Panc1 (cell line): ENCODE data around the gene TDRKH. TPM values are rescaled to one million over a fixed set of nuclear protein-coding genes. Genes with fewer than 3 reads are reported as not detected.

Experiments used
- ATAC-seq: fragments of 200-7000 bp; cut with Tn5 transposase; 2 replicates; pipeline ENCODE4 v1.9.1; 2020; ENCODE audit warnings: mild to moderate bottlenecking, moderate library complexity
- BruUV-seq: library from RNA; stranded (reverse); fragments of 400-500 nt; replicated peaks from 2 replicates; lab custom pipeline; 2021; lab: Mats Ljungman, UMichigan
- CTCF ChIA-PET: fragments of 300-600 bp; sonication (Branson Sonifier 250); formaldehyde crosslinking; loops from one replicate; lab custom pipeline; 2022; ENCODE audit warnings: antibody characterized with exemption; lab: Charles Lee
- POLR2A ChIA-PET: fragments of 300-600 bp; sonication (Branson Sonifier 250); formaldehyde crosslinking; loops from one replicate; lab custom pipeline; 2022; ENCODE audit warnings: antibody characterized with exemption; lab: Charles Lee
- DNase-seq: peaks from one replicate; pipeline ENCODE4 v3.0.0-alpha.2; 2010; ENCODE audit warnings: low read depth, low spot score
- H3K27ac ChIP-seq: 2 replicates; pipeline ENCODE4 v1.5.1; 2011; ENCODE audit warnings: mild to moderate bottlenecking, low read length, inconsistent platforms
- H3K27me3 ChIP-seq: fragments of 200-500 bp; sonication (Bioruptor generic); 2 replicates; pipeline ENCODE4 v1.6.0; 2014; ENCODE audit warnings: low read length, inconsistent platforms; ENCODE audit not compliant: control insufficient read depth, insufficient read depth
- H3K36me3 ChIP-seq: fragments of 200-500 bp; sonication (Bioruptor generic); 2 replicates; pipeline ENCODE4 v1.5.1; 2014; ENCODE audit warnings: inconsistent platforms, mild to moderate bottlenecking, low read length, moderate library complexity; ENCODE audit not compliant: control insufficient read depth, insufficient read depth
- H3K4me1 ChIP-seq: 2 replicates; pipeline ENCODE4 v1.5.1; 2011; ENCODE audit warnings: inconsistent platforms, mild to moderate bottlenecking, low read length, moderate library complexity; ENCODE audit not compliant: control insufficient read depth, insufficient read depth
- H3K4me3 ChIP-seq, 2 experiments: 2 replicates each; pipeline ENCODE4 v1.5.1; 2011 to 2012; ENCODE audit warnings: low read depth in 2 of 2, low read length in 2 of 2, mild to moderate bottlenecking in 2 of 2, inconsistent platforms in 1 of 2, moderate library complexity in 1 of 2
- H3K9me3 ChIP-seq: fragments of 200-500 bp; sonication (Bioruptor generic); 2 replicates; pipeline ENCODE4 v1.5.1; 2014; ENCODE audit warnings: low read depth, mild to moderate bottlenecking, inconsistent platforms, low read length, moderate library complexity; ENCODE audit not compliant: control insufficient read depth, insufficient read depth
- POLR2AphosphoS5 ChIP-seq: IDR thresholded peaks from 2 replicates; pipeline ENCODE4 v1.6.1; 2012; ENCODE audit warnings: mild to moderate bottlenecking, low read depth, low read length, moderate library complexity
- SIN3A ChIP-seq: IDR thresholded peaks from 2 replicates; pipeline ENCODE4 v1.6.1; 2012; ENCODE audit warnings: low read depth, mild to moderate bottlenecking, low read length, moderate library complexity, borderline replicate concordance; ENCODE audit not compliant: insufficient read depth
- TCF7L2 ChIP-seq: IDR thresholded peaks from 2 replicates; pipeline ENCODE4 v1.6.1; 2011; ENCODE audit warnings: mild to moderate bottlenecking, low read depth, low read length, inconsistent platforms
- in situ Hi-C: cut with HindIII; loops from 2 replicates; pipeline ENCODE4 v1.10.0; 2016; ENCODE audit warnings: low sequenced_read_pairs, low pct_unique_long_range_greater_than_20kb
- intact Hi-C: fragments of 100-400 bp; cut with micrococcal nuclease; formaldehyde crosslinking; loops from one replicate; pipeline ENCODE4 v1.10.0; 2022; ENCODE audit not compliant: unreplicated experiment
- total RNA-seq: library from RNA; stranded (reverse); gene quantifications from one replicate; pipeline ENCODE4 v1.2.1, GENCODE V29; 2021; ENCODE audit not compliant: unreplicated experiment
- TF ChIP-seq, protein P1 (sequence below): fragments of 450-650 bp; IDR thresholded peaks from 2 replicates; pipeline ENCODE4 v1.5.1; 2017; ENCODE audit warnings: mild to moderate bottlenecking
- TF ChIP-seq, protein P2 (sequence below), 2 experiments: IDR thresholded peaks; 2 replicates each; pipeline ENCODE4 v1.6.1; 2011 to 2012; ENCODE audit warnings: low read depth in 2 of 2, control low read depth in 1 of 2, low read length in 1 of 2, mild to moderate bottlenecking in 1 of 2, moderate library complexity in 1 of 2; ENCODE audit not compliant: insufficient read depth in 1 of 2

TDRKH gene
- total RNA-seq, 1 experiment from 2014 or later = 33.6 TPM

DNA sequence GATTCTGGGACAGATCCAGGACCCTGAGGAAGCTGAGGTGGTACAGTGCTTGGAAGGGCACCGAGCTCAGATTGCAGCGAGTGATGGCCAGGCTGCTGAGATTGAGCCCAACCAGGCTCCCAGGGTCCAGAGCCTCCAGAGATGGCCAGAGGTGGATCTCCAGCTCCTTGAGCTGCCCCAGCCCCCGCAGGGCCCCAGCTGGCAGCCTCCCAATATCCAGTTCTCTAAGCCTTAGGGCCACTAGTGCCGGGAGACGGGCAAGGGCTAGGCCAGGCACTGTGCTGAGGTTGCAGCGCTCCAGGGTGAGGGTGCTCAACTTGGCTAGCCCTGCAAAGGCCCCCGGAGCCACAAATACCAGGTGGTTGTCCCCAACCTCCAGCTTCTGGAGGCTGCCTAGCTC, 11.5 kb upstream of the TDRKH start:
- CTCF ChIA-PET = no interaction called here
- no peaks in the 10 kb centered on the region for H3K27me3 ChIP-seq
- ATAC-seq (no peak), DNase-seq (no peak)
- in situ Hi-C loops = no loop called here
- no peaks in the 10 kb centered on the region; the same call in 1 of the 2 replicates for H3K4me1 ChIP-seq
- H3K36me3 ChIP-seq = no peaks in the 10 kb centered on the region
- H3K9me3 ChIP-seq = no peaks in the 10 kb centered on the region
- no TSS peak for BruUV-seq
- intact Hi-C loops = no loop called here
- H3K27ac ChIP-seq = no peak overlapping the region
- H3K4me3 ChIP-seq = no peak overlapping the region
- no peak for TF ChIP-seq SIN3A
- TF ChIP-seq, protein P1, sequence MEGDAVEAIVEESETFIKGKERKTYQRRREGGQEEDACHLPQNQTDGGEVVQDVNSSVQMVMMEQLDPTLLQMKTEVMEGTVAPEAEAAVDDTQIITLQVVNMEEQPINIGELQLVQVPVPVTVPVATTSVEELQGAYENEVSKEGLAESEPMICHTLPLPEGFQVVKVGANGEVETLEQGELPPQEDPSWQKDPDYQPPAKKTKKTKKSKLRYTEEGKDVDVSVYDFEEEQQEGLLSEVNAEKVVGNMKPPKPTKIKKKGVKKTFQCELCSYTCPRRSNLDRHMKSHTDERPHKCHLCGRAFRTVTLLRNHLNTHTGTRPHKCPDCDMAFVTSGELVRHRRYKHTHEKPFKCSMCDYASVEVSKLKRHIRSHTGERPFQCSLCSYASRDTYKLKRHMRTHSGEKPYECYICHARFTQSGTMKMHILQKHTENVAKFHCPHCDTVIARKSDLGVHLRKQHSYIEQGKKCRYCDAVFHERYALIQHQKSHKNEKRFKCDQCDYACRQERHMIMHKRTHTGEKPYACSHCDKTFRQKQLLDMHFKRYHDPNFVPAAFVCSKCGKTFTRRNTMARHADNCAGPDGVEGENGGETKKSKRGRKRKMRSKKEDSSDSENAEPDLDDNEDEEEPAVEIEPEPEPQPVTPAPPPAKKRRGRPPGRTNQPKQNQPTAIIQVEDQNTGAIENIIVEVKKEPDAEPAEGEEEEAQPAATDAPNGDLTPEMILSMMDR = no peak
- TF ChIP-seq, protein P2, sequence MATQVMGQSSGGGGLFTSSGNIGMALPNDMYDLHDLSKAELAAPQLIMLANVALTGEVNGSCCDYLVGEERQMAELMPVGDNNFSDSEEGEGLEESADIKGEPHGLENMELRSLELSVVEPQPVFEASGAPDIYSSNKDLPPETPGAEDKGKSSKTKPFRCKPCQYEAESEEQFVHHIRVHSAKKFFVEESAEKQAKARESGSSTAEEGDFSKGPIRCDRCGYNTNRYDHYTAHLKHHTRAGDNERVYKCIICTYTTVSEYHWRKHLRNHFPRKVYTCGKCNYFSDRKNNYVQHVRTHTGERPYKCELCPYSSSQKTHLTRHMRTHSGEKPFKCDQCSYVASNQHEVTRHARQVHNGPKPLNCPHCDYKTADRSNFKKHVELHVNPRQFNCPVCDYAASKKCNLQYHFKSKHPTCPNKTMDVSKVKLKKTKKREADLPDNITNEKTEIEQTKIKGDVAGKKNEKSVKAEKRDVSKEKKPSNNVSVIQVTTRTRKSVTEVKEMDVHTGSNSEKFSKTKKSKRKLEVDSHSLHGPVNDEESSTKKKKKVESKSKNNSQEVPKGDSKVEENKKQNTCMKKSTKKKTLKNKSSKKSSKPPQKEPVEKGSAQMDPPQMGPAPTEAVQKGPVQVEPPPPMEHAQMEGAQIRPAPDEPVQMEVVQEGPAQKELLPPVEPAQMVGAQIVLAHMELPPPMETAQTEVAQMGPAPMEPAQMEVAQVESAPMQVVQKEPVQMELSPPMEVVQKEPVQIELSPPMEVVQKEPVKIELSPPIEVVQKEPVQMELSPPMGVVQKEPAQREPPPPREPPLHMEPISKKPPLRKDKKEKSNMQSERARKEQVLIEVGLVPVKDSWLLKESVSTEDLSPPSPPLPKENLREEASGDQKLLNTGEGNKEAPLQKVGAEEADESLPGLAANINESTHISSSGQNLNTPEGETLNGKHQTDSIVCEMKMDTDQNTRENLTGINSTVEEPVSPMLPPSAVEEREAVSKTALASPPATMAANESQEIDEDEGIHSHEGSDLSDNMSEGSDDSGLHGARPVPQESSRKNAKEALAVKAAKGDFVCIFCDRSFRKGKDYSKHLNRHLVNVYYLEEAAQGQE (IDR thresholded peaks at IDR 0.05; ENCODE audit: insufficient read depth in 1 of 2, low read depth in 2 of 2, low read length in 1 of 2) = no peak
- no peak for TF ChIP-seq TCF7L2
- TF ChIP-seq POLR2AphosphoS5 = no peak
- POLR2A ChIA-PET = no interaction called here

GRCh38 chr1:151801310-151801820, 11.1 kb upstream of the TDRKH start:
- Histone ChIP-seq H3K4me1 (no peaks in the 10 kb centered on the region; the same call in 1 of the 2 replicates), H3K27me3 (no peaks in the 10 kb centered on the region), H3K36me3 (no peaks in the 10 kb centered on the region), H3K9me3 (no peaks in the 10 kb centered on the region), H3K27ac (no peak overlapping the region), H3K4me3 (no peak overlapping the region)
- no peak for DNase-seq
- in situ Hi-C loops (no loop called here), intact Hi-C loops (no loop called here)
- no TSS peak for BruUV-seq
- ATAC-seq = no peak
- POLR2A ChIA-PET = no interaction called here
- CTCF ChIA-PET = no interaction called here
- TF ChIP-seq TCF7L2 (no peak), SIN3A (no peak), POLR2AphosphoS5 (no peak)
- TF ChIP-seq, protein P1 = no peak
- TF ChIP-seq, protein P2 (IDR thresholded peaks at IDR 0.05; ENCODE audit: insufficient read depth in 1 of 2, low read depth in 2 of 2, low read length in 1 of 2) = no peak
